HL-60/S4 treated with phorbol 12-myristate 13-acetate at 8.2 ng/mL for 4 days and 3 days (cell line): ENCODE results near the gene TYK2.
"Not testable (repeated sequence)": the region's sequence is repeated elsewhere in the genome, so short reads cannot be mapped to it uniquely, and the experiment has no call there.

Experiments
- in situ Hi-C: fragments of 300-500 bp; cut with MboI; formaldehyde crosslinking; loops from 2 replicates; pipeline ENCODE4 v1.15.0; 2022; ENCODE audit warnings: low sequenced_read_pairs

The TYK2 gene

DNA sequence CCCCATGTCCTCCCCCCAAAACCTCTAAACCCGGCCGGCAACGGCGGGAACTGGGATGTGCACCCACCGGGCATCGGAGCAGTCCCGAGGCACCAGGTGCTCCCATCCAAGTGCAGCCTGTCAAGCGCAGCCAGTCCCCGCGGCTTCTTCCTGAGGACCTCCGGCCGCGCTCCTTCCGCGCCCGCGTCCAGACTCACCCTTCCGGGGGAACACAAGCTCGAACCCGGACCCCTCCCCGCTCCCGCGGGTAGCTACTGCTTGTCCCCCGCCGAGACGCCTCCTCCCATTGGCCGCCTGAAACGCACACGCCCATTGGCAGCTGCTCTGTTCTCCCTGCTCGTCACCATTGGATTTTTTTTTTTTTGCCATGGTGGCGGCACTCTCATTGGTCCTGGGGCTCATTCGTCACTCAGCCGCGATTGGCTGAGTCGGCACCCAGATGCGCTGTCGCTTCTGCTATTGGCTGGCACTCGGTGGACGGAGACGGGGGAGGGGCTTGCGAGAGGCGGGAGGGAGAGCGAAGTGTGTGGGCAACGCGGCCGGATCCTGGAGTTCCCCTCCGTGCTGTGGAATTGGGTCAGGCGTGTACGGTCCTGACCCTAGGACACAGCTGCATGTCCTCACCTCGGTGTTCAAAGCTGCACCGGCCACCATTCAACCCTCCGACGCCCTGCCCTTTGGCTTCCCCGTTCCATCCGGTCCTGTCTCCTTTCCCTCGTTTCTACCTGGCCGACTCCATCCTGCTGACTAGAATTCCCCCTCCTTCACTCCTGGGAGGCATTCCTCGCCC is at the start of gene TYK2:
TYK2 (minus strand) TSS at position 260 of the 790 bp plus-strand sequence. CDS start 2,166 bp downstream, outside the sequence.
- in situ Hi-C loops: no loop called here

DNA sequence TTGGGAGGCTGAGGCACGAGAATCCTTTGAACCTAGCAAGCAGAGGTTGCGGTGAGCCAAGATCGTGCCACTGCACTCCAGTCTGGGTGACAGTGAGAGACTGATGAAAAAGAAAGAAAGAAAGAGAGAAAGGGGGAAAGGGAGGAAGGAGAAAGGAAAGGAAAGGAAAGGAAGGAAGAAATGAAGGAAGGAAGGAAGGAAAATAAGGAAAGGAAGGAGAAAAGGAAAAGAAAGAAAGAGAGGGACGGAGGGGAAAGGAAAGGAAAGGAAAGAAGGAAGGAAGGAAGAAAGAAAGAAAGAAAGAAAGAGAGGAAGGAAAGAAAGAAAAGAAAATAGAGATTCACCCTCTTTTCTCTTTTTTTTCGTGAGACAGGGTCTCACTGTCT is 48.6 kb upstream of the TYK2 start:
- in situ Hi-C loops: no loop called here

DNA sequence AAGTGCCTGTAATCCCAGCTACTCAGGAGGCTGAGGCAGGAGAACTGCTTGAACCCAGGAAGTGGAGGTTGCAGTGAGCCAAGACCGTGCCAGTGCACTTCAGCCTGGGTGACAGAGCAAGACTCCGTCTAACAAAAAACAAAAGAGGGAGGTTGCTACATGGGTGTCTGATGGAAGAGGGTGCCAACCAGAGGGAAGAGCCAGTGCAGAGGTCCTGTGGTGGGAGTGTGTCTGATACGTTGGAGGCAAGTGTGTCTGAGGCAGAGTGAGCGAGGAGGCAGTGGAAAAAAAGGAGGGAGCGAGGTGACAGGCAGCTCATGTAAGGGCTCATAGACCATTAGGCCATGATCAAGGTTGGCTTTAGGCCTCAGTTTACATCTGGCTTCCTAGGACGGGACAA is 46.8 kb upstream of the TYK2 start:
- in situ Hi-C loops: no loop called here

DNA sequence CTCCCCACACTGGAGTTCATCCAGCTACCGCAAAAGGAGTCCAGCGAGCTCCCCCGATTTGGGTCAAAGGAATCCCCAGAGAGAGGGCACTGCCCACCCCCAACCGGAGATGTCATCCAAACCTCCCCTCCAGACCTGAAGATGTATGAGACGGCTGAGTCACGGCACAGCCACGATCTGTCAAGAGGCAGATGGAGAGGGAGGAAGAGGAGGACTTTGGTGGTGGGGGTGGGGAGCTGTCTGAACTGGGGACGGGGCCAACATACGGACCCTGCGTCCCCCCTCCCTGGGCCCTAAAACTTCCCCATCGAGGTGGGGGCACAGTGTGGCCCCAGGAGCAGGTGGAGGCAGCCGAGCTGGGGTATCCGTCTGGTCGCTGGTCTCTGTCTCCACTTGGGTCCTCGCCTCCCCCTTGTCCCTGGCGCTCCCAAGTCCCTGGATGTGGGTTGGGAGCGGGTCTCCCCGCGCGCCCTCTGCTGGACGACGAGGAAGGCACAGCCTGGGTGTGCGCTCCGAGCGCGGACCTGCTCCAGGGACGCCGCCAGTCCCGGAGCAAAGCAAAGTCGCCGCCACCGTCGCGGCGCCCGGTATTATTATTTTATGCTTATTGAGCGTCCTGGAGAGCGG is 43.8 kb upstream of the TYK2 start:
- in situ Hi-C loops: no loop called here

DNA sequence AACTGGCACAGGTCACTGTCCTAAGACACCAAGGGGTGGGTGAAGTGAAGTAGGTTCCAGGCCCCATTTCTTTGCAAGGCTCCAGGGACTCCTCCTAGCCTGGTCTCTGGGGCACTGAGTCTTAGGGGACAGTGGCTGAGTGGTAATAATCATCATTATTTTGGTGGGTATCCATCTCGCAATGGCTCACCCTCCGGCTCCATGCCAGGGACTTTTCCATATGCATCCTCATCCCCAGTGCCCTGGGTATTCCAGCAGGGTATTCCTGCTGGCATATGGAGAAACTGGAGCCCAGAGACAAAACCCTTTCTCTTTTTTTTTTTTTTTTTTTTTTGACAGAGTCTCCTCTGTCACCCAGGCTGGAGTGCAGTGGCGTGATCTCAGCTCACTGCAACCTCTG is 42.5 kb upstream of the TYK2 start:
- in situ Hi-C loops: no loop called here

DNA sequence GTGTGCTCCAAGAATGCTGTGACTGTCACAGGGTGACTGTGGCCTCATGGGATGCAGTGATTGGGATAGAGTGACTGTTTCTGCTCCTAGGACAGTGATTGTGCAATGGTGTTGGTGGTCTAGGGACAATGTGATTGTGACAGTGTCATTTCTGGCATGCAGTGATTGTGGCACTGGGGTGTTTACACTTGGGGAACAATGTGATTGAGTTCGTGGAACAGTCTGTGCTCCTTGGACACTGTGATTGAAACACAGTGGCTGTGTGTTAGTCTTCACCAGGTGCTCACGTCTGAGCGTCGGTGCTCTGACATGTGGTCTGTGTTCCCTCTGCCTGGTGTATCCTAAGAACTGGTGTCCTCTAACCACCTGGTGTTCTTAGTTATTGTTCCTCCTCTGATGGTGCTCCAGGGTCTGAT is 41.7 kb upstream of the TYK2 start:
- in situ Hi-C loops: no loop called here

DNA sequence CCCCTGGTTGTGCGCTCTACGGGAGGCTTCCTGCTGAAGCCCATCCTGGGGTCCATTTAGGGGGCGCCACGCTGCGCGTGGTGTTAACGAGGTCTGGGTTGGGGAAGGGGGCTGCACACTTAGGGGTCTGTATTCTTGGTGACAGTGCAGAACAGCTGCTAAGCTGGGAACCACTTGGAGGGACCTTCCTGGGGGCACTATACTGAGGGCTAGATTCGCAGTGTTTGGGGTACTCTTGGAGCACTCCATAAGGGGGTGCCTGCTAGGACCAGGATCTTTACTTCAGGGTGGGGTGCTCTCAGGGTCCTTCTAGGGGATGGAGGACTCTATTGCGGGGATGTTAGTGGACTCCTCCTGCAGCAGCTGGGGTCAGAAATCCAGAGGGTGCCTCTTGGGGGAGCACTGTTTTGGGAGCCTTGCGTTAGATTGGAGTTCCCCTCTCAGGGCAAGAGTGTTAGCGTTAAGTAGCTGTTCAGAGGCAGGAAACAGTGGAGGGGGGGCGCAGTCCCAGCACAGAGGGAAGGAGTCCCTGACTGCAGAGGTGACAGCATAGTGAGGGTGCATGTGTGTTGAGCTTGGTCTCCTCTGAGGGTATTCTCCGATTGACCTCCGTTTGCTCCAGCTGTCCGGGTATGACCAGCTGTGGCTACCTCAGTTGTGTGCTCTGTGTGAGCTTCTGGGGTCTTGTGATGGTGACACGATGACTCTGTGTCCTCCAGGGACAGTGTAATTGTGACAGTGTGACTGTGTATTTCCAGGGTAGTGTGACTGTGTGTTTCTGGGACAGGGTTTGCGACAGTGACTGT is 41.1 kb upstream of the TYK2 start:
- in situ Hi-C loops: no loop called here

DNA sequence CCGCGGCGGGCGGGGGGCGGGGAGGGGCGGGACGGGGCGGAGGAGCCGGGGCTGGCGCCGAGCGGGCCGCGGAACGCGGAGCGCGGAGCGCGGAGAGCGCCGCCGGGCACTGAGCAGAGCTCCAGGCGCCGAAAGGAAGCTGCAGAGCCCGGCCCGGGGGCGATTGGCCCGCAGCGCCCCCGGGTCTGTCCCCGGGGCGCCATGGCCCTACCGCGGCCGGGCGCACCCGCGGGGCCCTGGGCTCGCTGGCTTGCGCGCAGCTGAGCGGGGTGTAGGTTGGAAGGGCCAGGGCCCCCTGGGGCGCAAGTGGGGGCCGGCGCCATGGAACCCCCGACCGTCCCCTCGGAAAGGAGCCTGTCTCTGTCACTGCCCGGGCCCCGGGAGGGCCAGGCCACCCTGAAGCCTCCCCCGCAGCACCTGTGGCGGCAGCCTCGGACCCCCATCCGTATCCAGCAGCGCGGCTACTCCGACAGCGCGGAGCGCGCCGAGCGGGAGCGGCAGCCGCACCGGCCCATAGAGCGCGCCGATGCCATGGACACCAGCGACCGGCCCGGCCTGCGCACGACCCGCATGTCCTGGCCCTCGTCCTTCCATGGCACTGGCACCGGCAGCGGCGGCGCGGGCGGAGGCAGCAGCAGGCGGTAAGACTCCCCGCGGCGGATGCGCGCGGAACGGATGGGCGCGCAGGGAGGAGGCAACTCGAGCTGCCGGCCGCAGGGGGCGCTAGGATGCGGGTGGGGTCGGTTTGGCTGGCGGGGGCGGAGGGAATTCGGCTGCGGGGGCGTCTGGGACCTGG is 40.3 kb upstream of the TYK2 start, which contains the start of gene PDE4A:
PDE4A (plus strand) TSS at position 95 of the 796 bp plus-strand sequence; CDS start at position 322, 227 bp downstream.
- in situ Hi-C loops: no loop called here

DNA sequence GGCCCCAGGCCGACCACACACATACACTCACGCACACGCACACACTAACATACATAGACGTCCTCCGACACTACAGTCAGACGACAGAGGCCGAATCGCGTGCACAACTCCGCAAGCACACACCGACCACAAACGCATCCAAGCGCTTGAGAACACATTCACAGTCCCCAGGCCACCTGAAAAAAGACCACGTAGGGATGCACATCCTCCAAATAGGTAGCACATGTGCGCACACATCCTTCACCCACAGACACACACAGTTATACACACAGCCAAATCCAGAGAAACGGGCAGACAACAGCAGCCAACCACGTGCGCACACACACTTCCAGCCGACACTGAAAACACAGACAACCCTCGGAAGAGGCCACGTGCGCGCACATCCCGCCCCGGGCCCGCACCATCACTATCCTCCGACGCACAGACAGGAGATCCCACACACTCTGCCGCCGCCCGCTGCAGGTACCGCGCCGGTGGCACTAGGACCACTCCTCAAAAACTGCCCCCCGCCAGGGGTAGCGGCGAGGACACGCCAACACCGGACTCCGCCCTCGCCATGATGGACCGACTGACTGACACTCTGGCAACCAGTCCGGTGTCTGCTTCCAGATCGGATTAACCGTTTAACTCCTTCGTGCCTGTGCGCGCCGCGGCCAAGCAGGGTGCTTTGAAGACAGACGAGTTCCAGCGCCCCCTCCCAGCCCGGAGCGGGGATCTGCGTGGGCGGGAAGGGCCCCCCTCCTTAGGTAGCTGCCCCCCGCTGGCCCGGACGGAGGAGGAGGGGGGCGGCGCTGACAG is 39.5 kb upstream of the TYK2 start:
- in situ Hi-C loops: no loop called here

DNA sequence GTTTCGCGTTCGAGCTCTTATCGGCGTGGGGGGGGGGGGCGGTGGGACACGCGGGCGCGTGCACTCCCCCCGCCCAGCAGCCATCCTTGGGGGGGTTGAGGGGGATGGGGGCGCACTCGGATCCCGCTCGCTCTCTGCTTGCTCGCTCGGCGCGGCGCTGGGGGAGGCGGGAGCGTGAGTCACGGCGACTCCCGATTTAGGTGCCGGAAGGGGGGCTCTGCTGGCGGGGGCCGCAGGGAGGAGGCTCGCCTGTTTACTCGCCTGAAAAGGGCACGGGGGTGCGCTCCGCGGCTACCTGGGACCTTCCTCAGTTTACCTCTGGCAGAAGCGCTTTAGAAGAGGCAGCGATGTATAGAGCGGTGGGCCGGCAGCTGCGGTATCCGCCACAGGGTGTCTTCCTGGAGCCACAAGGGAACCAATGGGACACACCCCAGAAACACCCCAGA is 38.9 kb upstream of the TYK2 start:
- in situ Hi-C loops: no loop called here

DNA sequence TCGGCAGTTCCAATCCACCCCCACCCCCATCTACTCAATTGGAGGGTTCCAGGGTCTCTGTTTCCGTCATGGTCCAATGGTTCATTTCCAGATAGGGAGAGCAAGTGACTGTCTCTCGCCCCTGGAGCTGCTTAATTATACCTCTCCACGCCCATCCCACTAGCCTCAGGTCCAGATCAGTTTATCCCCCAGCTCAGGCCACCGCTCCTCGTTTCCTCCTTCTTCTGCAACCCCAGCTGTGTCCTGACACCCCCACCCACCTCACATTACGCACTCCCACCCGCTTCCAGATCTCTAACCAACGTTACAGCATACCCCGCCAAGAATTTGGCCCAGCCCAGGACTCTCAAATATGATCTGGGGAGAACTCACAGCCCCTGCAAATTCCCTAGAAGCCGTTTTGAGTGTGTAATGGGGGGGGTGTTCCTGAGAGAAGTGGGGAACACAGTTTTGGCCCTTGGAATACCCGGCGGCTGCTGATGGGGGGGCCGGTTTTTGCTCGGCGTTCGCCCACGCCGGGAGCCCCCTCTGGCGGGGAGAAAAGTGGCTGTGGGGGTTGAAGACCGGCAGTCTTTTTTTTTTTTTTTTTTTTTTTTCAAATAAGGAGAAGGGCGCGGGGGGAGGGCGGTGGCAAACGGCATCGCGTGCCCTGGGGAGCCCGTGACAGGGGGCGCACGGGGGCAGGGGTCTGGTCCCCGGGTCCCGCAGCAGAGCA is 38.3 kb upstream of the TYK2 start:
- in situ Hi-C loops: no loop called here

DNA sequence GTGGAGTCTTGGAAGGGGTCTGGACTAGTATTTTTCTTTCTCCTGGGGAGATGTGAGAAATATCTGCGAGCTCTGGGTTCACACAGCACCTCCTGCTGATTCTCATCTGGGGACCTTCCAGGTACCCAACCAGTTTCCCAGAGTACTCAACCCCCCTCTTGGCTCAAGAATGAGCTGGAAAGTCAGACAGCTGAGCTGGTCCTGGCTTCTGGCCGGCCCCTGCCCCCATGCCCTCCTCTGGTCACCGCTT is 37.8 kb upstream of the TYK2 start:
- in situ Hi-C loops: no loop called here

DNA sequence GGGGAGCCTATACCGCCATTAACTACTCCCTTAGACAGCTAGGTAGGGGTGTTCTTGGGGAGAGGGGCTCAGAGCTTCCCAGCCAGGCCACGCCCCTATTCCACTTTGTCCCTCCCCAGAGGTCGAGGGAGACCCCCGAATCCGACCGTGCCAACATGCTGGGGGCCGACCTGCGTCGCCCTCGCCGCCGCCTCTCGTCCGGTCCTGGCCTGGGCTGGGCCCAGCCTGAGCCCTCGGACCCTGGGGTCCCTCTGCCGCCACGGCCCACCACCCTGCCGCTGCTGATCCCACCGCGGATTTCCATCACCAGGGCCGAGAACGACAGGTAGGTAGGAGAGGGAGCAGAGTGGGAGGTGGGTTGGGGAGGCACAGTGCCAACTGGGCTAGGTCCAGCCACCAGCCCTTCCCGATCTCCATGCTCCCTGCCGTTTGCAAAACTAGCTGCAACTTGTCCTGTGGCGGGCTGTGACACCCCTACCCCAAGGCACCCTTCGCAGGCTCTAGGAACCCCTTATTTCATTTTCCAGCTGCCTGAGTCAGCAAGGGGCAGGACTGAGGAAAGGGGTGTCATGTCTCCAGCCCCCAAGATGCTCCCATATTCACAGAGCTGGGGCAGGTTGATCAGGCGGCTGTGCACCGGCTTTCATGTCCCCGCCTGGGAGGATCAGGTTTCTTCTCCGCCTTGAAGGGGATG is 37.3 kb upstream of the TYK2 start:
- in situ Hi-C loops: no loop called here

DNA sequence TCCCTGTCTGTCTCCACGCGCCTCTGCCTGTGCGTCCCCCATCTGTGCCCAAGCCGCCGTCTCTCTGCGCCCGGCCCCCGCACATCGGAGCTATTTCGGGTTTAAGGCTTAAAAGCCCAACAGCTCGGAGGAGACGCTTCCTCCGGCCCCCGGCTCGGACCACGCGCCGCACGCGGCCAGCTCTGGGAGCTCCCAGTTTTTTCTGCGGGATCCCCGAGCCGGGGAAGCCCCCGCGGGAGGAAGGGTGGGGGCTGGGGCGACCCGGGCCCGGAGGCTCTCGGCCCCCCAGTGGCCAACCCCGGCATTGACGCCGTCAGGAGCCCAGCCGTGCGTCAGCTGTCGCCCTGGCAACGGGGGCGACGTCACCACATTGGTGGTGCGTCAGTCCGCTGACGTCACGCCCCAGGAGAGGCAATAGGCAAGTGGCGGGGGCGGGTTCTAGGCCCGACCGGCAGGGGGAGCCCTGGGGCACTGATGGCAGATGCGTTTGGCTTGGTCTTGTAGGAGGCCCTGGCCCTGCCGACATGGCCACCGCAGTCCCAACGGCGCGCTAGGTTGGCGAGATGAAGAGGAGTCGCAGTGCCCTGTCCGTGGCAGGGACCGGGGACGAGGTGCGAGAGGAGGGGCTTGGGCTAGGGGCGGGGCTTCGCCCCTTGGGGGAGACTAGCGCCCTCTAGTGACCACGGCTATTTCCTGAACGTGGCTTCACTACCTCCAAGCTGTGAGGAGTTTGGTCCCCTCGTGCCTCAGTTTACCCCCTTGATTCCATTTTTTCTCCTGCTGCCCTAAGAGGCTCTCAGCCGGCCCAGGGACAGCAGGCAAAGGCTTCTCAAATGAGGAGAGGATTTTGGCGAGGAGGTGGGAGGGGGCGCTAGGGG is 36.2 kb upstream of the TYK2 start:
- in situ Hi-C loops: no loop called here

DNA sequence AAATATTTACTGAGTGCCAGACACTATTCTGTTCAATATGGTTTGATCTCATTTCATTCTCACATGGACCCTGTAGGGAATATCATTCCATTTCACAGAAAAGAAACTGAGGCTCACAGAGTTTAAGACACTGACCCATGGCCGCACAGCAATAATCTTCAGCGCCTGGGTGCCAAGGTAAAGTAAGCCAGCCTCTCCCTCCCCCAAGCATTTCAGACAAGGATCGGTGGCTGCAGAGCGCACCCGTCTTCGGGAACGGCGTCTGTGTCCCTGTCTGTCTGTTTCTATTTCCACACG is 35.7 kb upstream of the TYK2 start:
- in situ Hi-C loops: no loop called here

DNA sequence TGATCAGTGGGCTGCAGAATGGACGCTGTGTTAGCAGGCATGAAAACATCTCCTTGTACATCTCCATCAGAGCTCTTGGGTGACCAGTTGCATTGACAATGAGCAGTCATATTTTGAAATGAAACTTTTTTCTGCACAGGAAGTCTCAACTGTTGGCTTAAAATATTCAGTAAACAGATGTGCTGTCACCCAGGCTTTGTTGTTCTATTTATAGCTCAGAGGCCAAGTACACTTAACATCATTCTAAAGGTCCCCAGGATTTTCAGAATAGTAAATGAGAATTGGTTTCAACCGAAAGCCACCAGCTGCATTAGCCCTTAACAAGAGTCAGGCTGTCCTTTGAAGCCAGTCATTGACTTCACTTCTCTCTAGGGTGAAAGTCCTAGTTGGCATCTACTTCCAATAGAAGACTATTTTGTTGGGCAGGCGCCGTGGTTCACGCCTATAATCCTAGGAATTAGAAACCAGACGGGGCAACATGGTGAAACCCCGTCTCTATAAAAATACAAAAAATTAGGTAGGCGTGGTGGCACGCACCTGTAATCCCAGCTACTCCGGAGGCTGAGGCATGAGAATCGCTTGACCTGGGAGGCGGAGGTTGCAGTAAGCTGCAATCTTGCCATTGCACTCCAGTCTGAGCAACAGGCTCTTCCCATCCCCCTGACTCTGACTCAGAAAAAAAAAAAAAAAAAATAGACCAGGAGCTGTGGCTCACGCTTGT is 32.0 kb upstream of the TYK2 start:
- in situ Hi-C loops: no loop called here

DNA sequence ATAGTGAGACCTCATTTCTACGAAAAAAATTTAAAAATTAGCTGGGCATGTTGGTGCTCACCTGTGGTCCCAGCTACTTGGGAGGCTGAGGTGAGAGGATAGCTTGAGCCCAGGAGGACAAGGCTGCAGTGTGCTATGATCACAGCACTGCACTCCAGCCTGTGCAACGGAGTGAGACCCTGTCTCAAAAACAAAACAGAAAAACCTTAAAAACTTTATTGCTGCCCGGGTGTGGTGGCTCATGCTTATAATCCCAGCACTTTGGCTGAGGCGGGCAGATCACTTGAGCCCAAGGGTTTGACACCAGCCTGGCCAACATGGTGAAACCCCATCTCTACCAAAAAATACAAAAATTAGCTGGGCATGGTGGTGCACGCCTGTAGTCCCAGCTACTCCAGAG is 30.9 kb upstream of the TYK2 start:
- in situ Hi-C loops: not testable (repeated sequence)
